Nephron (organoid): ENCODE measurements around the gene IL5RA.

ENCODE experiments used
- H3K27ac Mint-ChIP-seq, 3 experiments: 2 replicates each; pipeline ENCODE4 v1.8.0; 2020; ENCODE audit warnings: mixed read lengths in 3 of 3, mild to moderate bottlenecking in 2 of 3, moderate library complexity in 1 of 3
- H3K27me3 Mint-ChIP-seq: 2 replicates; pipeline ENCODE4 v1.8.0; 2021; ENCODE audit warnings: low read depth, mild to moderate bottlenecking, moderate library complexity, mixed read lengths
- H3K36me3 Mint-ChIP-seq: 2 replicates; pipeline ENCODE4 v1.8.0; 2020; ENCODE audit warnings: low read depth, mixed read lengths
- H3K4me1 Mint-ChIP-seq: 2 replicates; pipeline ENCODE4 v1.8.0; 2020; ENCODE audit warnings: mixed read lengths
- H3K4me3 Mint-ChIP-seq, 3 experiments: 2 replicates each; pipeline ENCODE4 v1.8.0; 2020; ENCODE audit warnings: mild to moderate bottlenecking in 3 of 3, mixed read lengths in 3 of 3, moderate library complexity in 2 of 3
- H3K9me3 Mint-ChIP-seq: 2 replicates; pipeline ENCODE4 v1.8.0; 2020; ENCODE audit warnings: mixed read lengths
- TF ChIP-seq, protein P1 (sequence below), 3 experiments: fragments of 200-600 bp; sonication (generic); IDR thresholded peaks; one replicate each; pipeline ENCODE4 v1.5.0; 2021; ENCODE audit warnings: antibody characterized with exemption in 3 of 3; ENCODE audit not compliant: unreplicated experiment in 3 of 3

IL5RA gene

DNA sequence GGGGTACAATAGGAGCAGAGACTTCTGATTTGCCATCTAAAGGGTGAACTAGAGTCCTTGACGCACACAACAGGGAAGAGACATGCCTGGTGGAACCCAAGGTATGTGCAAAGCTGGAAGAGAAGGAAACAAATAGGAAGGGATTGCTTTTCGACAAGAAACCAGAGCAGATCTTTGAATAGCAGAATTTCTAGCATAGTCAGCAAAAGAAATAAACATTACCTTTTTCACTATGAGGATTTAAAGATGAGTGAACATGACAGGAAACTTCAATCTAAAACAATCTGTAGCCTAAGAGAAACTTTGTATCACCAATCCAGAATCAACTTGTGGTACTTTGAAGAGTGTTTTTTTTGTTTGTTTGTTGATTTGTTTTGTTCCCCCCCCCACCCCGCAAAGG is 4.9 kb downstream of the IL5RA start:
- Mint-ChIP-seq H3K4me1 (no peaks in the 10 kb centered on the region), H3K9me3 (no peaks in the 10 kb centered on the region), H3K27me3 (no peaks in the 10 kb centered on the region), H3K4me3 (no peak overlapping the region), H3K27ac (no peak overlapping the region), H3K36me3 (no peaks in the 10 kb centered on the region)
- TF ChIP-seq, protein P1, sequence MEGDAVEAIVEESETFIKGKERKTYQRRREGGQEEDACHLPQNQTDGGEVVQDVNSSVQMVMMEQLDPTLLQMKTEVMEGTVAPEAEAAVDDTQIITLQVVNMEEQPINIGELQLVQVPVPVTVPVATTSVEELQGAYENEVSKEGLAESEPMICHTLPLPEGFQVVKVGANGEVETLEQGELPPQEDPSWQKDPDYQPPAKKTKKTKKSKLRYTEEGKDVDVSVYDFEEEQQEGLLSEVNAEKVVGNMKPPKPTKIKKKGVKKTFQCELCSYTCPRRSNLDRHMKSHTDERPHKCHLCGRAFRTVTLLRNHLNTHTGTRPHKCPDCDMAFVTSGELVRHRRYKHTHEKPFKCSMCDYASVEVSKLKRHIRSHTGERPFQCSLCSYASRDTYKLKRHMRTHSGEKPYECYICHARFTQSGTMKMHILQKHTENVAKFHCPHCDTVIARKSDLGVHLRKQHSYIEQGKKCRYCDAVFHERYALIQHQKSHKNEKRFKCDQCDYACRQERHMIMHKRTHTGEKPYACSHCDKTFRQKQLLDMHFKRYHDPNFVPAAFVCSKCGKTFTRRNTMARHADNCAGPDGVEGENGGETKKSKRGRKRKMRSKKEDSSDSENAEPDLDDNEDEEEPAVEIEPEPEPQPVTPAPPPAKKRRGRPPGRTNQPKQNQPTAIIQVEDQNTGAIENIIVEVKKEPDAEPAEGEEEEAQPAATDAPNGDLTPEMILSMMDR (IDR thresholded peaks at IDR 0.05; ENCODE audit: unreplicated experiment in 3 of 3): no peak

DNA sequence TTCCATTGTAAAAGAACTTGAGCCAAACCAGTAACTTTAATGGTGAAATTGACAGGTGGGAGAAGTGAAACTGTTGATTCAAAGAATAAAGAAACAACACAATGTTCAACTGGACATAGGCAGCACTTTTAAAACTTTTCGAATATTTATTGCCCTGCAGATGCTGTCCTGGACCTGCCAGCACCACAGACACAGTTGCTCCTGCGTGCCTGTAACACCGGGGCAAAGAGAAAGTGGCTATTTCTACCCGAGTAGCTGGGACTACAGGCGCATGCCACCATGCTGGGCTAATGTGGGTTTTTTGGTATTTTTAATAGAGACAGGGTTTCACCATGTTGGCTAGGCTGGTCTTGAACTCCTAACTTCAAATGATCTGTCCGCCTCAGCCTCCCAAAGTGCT is 7.4 kb downstream of the IL5RA start:
- TF ChIP-seq, protein P1 (IDR thresholded peaks at IDR 0.05; ENCODE audit: unreplicated experiment in 3 of 3): no peak
- H3K4me3 Mint-ChIP-seq: no peak overlapping the region
- H3K27ac Mint-ChIP-seq: no peak overlapping the region
- no peaks in the 10 kb centered on the region for H3K4me1 Mint-ChIP-seq
- H3K27me3 Mint-ChIP-seq: no peaks in the 10 kb centered on the region
- H3K9me3 Mint-ChIP-seq: no peaks in the 10 kb centered on the region
- no peaks in the 10 kb centered on the region for H3K36me3 Mint-ChIP-seq

DNA sequence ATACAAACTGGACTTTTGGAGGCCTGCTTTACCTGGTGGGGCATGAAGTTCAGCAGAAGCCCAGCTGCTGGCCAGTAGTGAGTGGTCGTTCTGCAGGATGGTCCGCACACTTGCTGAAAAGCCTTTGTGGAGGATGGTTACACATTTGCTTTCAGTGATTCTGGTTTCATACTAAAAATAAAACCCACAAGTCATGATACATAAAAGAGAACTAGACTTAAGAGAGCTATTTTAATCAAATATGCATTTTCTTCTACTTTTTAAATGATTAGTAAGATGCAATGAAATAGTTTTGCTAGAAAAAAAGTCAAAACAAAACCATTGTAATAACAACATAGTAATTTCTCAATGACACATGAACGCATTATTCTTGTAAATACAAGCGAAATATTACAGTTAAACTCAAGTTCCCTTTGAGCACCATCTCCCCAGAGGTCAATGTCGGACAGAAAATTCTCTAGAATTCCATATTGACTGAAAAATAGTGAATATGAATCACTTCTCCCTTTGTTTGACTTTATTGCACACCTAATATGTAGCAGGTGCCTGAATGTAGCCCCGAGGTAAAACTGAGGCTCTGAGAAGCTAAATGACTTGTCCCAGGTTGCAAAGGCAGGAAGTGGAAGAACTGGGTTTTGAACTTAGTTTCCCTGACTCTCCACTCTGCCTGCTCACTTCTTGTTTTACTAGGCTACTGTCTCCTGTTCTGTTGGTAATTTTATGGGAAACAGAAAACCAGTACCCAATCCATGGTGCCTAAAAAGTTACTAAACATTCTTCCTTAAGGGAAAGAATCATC is 8.3 kb downstream of the IL5RA start:
- no peaks in the 10 kb centered on the region for H3K4me1 Mint-ChIP-seq
- no peak overlapping the region for H3K27ac Mint-ChIP-seq
- TF ChIP-seq, protein P1 (IDR thresholded peaks at IDR 0.05; ENCODE audit: unreplicated experiment in 3 of 3): no peak
- no peaks in the 10 kb centered on the region for H3K27me3 Mint-ChIP-seq
- no peaks in the 10 kb centered on the region for H3K9me3 Mint-ChIP-seq
- no peak overlapping the region for H3K4me3 Mint-ChIP-seq
- no peaks in the 10 kb centered on the region for H3K36me3 Mint-ChIP-seq

DNA sequence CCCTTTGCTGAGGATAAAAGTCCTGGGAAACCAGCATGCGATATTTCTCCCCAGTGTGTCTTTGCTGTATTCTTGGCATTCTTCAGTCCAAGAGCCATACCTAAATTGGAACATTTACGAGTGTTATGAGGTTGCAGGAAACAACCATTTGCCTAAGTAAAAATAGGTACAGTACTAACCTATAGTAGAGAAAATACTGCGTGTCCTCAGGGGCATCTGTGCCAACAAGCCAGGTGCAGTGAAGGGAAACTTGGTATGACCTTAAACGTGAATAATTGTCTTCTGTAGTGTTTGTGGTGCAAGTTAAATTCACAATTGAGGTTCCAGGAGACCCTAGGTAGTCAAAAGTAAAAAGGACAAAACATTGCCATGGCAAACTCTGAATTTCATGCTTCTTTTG is 12.2 kb downstream of the IL5RA start:
- no peak overlapping the region for H3K4me3 Mint-ChIP-seq
- no peaks in the 10 kb centered on the region for H3K9me3 Mint-ChIP-seq
- no peaks in the 10 kb centered on the region for H3K36me3 Mint-ChIP-seq
- TF ChIP-seq, protein P1 (IDR thresholded peaks at IDR 0.05; ENCODE audit: unreplicated experiment in 3 of 3): no peak
- no peak overlapping the region for H3K27ac Mint-ChIP-seq
- peaks cover 6% of the 10 kb centered on the region for H3K27me3 Mint-ChIP-seq
- no peaks in the 10 kb centered on the region for H3K4me1 Mint-ChIP-seq

DNA sequence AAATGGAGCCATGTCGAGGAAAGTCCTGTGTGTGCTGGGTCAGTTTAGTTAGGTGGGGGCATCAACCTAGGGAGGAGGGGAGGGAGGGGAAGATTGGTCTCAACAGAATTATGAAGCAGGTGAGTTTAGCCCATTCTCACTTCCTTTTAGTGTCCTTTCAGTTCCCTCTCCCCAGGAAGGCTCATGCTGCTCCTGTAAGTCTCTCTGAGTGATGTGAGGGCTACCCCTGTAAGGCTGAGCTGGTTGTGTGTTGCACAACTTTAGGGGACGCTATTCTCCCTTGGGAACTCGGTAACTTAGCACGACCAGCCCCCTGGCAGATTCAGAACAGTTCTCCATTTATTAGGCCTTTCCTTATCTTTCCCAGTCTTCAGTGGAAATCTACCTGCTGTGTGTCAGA is 21.2 kb downstream of the IL5RA start:
- H3K4me3 Mint-ChIP-seq: no peak overlapping the region

More for the DNA sequence above, 21.2 kb downstream of the IL5RA start:
- TF ChIP-seq, protein P1 (IDR thresholded peaks at IDR 0.05; ENCODE audit: unreplicated experiment in 3 of 3): no peak
- no peaks in the 10 kb centered on the region for H3K9me3 Mint-ChIP-seq
- no peaks in the 10 kb centered on the region for H3K36me3 Mint-ChIP-seq
- no peak overlapping the region for H3K27ac Mint-ChIP-seq
- H3K4me1 Mint-ChIP-seq: no peaks in the 10 kb centered on the region
- no peaks in the 10 kb centered on the region for H3K27me3 Mint-ChIP-seq
